ENCODE results near the gene ANKRD53.
A peak's percentile ranks its signal among the peaks of the same experiment; 100 is the strongest.
"Not testable (repeated sequence)": the region's sequence is repeated elsewhere in the genome, so short reads cannot be mapped to it uniquely, and the experiment has no call there.

ANKRD53 gene

DNA sequence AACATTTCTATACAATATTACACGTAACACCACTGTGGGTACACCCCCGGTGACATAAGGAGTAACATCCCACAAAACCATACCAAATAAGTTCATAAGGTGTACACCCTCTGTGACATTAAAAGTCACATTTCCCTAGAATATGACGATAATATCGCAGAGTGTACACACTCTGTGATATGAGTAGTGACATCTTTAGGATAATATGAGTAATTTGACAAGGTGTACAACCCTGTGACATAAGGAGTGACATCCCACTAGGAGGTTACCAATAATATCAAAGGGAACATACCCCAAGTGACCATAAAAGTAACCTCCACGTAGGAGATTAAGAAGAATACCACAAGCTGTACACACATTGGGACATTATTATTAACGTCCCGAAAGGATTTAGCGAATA is 40.2 kb downstream of the ANKRD53 start:
- no peak for DNase-seq

- not testable (repeated sequence) for DNase-seq
These were observed 41.6 kb downstream of the ANKRD53 start for GRCh38 chr2:71019989-71020388.

GRCh38 chr2:71021394-71021793 is 43.0 kb downstream of the ANKRD53 start:
- DNase-seq = not testable (repeated sequence)

- peak; percentile 82 for DNase-seq
These were observed 45.3 kb downstream of the ANKRD53 start for GRCh38 chr2:71023553-71024243.

All from stimulated activated CD4-positive, alpha-beta T cell treated with anti-CD3 and anti-CD28 coated beads, Interleukin-4, amount 100 ng/mL, for 24 hours (primary cell).